Activated CD4-positive, alpha-beta T cell treated with anti-CD3 and anti-CD28 coated beads, Interleukin-2, Interleukin-4, amounts not matched to agents 100 ng/mL and 50 ng/mL, durations not matched to agents 16 hours and 8 hours (primary cell): ENCODE results near the gene GRID1.

Experiments used
- DNase-seq: peaks from one replicate; pipeline ENCODE4 v3.0.0-alpha.2; 2020; ENCODE audit warnings: low spot score

The GRID1 gene

DNA sequence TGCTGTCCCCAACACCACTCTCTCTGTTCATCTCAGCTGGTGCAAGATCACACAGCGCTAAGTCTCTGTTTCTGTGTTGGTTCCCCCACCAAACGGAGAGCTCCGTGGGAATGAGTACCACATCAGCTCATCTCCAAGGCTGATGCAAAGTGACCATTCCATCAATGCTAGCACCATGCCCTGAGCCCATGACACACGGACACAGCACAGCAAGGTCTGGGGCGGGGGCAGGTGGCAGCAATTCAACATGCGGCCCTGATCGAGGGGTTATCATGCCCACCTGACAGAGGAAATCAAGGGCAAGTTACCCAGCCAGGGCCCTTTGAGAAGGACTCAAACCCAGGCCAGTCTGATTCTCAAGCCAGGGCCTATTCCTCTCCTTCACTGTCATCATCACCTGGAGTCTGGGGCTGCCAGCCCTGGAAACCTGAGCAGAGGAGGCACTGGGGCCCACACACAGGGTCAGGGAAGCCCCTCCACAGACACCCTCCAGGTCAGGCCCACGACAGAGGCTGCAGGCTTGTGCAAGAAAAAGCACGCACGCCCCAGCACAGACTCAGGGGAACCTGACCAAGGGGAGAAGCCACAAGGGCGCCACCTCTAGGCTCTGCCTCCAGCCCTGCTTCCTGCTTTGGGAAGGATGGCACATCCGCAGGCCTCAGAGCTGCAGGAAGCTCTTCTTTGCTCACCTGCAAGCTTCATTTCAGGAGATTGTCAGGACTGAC, 74.8 kb downstream of the GRID1 start:
- DNase-seq: no peak

- DNase-seq: no peak
These were observed 75.5 kb downstream of the GRID1 start for GRCh38 chr10:86290933-86291615.

DNA sequence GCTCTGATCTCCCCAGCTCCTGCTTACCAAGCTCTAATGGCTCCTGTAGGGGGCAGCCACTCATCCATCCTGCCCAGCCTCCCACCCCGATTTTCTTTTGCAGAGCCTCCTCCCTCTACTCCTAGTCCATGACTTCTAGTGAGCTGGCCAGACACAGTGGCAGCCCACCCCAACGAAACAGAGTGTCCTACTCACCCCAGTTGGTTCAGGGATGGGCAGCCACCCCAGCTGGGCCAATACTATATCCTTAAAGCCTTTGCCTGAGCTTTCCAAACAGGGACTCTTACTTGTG, 77.1 kb downstream of the GRID1 start:
- DNase-seq: no peak

DNA sequence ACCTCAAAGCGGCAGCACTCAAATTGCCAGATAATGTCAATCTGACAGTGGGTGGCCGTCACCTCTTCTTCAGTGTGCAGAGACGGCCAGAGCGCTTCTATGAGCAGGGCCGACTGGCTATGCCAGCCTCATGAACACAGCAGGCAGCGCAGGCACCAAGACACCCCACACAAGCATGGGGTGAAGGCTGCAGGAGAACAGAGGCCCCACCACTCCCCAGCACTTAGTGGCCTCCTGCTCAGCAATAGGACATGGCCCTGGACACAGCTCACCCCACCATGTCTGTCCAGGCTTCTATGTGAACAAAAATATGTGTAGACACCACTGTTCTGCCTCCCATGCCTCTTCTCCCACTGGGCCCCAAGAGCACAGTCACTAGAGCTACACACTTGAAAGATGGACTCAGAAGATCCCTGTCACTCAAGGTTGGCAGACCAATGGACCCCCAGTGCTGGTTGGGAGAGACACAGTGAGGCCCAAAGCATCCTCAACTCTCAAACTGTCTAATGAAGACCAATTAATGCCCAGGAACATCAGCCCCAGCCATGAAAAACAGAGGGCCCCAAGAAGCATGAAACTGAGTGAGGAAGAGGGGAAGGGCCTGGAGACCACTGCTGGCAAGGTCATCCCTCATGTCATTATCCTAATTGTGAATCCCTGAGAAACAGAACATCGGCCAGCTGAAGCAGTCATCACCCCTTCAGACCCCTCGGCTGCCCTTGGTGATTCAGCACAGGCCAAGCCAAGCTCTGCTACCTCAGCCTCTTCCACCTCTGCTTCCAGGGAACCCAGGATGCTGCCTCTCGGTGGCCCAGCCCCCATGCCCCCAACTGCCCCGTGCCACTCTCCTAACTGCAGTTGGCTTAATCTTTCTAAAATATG, 77.7 kb downstream of the GRID1 start:
- no peak for DNase-seq

DNA sequence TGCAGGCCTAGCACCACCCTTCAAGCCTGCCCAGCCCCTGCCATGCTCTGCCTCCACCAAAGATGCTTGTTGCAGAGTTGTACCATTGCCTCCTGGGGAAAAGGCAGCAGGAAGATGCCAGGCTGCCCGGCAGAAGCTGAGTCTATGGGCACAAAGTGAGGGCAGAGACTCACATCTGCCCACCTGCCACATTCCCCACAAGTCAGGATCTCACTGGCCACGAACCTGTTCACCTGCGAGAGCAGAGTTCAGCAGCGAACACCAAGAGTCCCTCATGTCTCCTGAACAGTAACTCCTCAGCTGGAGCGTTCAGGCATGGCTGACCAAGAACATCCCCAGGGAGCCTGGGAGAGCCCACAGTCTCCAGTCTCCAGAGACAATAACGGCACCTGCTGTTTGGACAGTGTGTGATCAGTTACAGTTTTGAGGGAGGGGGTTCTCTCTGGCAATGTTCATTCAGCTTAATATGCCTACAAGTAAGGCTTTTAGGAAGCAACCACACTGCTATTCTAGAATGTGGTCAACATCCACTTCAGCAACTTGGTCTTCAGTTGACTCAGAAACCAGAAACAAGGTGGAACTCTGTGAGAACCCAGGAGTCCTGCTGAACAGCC, 78.5 kb downstream of the GRID1 start:
- DNase-seq: no peak

DNA sequence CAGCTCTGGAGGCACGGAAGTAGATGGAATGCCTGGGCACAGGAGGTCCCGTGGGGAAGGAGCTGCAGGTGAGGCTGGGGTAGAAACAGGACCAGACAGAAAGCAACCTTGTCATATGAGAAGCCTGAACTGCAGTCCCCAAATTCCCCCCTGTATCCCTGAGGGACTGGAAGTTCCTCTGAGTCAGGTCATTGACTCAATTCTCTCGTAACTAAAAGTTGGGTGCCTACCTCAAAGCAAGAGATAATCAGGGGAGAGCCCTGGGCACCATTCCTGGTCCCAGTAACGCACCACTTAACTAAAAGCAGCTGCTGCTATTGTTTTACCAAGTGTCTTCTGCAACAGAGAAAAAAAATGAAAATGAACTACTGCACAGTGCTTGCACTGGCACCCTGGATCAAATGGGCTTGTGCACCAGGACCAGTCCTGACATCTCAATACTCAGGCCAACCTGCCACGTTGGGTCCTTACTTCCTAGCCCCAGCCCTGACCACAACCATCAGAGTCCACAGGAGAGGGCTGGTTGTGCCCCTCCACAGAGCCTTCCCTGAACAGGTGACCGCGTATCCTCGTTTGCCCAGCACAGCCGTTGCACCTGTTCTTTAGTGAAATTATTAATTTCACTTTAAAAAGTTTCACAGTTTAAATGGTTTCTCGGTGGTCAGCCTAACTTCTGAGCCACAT, 79.3 kb downstream of the GRID1 start:
- no peak for DNase-seq

- DNase-seq: no peak
These were observed 80.1 kb downstream of the GRID1 start for GRCh38 chr10:86286236-86287109.

GRCh38 chr10:86285136-86285790, 81.3 kb downstream of the GRID1 start:
- DNase-seq: no peak

DNA sequence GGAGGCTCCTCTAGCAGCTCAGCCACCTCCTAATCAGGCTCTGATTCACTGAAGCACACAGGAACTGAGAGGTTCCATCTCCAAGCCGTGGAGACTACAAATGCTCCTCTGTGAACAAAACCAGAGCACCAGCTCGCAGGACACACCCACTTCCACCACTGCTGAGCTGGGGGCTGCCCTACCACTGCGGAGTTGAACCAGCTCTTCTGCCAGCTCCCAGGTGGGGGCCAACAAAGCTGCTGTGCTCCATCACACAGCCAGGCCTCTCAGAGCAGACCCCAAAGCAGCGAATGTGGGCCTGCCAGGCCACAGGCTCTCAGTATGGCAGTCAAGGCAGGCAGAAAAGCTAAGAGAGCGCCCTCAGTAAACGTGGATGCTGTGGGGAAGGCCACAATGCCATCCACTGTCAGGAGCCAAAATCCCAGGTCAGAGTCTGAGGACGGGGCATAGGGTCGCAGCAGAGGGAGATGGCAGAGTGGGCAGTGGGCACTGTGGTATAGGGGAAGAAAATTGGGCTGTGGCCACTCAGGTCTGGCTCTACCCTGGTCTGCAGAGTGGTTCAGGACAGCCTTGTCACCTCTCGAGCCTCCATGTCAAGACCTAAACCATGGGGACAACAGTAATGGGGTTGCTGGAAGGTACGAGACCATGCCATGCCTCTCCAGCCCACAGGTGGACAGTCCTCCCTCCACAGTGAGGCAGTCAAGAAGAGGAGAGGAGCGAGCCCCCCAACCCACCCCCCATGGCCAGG, 82.1 kb downstream of the GRID1 start:
- no peak for DNase-seq

DNA sequence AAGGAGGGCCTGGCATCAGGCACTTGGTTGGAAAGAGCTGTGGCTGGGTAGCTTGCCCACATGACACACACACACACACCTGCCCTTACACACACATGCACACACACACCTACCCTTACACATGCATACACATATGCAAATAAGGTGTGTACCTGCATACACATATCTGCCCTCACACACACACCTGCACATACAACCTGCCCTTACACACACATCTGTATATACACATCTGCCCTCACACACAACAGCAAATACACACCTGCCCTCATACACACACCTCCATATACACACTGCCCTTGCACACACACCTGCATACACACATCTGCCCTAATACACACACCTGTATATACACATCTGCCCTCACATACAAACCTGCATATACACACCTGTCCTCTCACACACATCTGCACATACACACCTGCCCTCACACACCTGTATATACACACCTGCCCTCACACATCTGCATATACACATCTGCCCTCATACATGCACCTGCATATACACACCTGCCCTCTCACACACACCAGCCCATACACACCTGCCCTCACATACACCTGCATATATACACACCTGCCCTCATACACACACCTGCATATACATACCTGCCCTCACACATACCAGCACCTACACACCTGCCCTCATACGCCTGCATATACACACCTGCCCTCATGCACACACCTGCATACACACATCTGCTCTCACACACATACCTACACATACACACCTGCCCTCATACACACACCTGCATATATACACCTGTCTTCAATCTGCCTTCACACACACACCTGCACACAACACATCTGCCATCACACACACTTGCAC, 82.9 kb downstream of the GRID1 start:
- no peak for DNase-seq

GRCh38 chr10:86282664-86283465, 83.7 kb downstream of the GRID1 start:
- no peak for DNase-seq

DNA sequence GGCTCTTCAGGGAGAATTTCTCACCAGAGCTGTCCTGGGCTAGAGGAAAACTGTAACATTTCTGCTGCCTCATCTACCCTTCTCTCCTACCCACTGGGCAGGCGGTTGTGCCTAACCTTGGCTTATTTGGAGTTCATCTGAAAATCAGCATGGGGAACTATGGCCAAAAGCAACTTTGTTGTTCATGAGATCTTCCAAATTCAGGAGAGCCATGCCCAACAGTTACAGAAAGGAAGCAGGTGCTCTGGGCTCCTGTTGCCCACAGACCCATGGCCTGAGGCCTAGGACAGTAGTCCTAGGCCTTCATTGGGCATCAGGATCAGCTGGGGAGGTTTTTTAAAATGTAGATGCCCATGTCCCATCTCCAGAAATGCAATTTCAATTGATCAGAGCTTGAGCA, 85.2 kb downstream of the GRID1 start:
- DNase-seq: no peak

- DNase-seq: no peak
These were observed 97.3 kb downstream of the GRID1 start for GRCh38 chr10:86269332-86269731.

DNA sequence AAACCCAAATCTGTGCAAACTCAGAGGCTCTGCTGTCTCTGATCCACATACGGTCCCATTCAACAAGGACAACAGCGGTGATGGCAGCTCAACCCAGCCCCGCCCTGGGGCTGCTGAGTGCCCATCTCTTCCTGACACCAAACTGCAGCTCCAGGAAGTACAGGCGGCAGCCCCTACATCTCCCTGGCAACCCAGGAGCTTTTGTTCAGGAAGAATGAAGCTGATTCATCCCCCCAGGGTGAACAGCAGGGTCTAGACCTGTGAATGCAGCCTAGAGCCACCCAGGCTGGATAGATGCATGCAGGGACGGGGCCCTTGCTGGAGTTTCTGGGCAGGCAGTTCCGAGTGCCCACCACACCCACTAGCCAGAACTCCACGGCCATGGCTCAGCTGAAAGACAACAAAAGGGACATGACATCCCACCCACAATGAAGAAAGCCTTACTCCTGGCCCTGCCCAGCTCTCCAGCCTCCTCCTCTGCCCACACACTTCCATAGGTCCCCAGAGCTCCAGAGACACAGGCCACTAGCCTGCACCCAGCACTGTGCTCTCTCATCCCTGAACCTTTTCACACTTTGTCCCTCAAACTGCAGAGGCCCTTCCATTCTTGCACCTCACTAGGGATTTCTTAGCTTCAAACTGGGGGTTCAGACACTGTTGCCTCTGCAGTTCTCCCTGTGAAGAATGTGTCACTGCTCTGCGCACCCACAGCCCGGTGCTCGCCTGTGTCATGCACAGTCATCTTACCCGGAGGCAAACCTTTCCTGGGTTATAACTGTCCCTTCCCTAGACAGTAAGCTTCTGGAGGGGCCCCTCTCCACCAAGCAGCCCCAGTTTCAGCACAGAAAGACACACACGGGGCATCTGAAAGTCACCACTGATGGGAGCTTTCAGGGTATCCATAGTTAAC, 99.1 kb downstream of the GRID1 start:
- DNase-seq: no peak

DNA sequence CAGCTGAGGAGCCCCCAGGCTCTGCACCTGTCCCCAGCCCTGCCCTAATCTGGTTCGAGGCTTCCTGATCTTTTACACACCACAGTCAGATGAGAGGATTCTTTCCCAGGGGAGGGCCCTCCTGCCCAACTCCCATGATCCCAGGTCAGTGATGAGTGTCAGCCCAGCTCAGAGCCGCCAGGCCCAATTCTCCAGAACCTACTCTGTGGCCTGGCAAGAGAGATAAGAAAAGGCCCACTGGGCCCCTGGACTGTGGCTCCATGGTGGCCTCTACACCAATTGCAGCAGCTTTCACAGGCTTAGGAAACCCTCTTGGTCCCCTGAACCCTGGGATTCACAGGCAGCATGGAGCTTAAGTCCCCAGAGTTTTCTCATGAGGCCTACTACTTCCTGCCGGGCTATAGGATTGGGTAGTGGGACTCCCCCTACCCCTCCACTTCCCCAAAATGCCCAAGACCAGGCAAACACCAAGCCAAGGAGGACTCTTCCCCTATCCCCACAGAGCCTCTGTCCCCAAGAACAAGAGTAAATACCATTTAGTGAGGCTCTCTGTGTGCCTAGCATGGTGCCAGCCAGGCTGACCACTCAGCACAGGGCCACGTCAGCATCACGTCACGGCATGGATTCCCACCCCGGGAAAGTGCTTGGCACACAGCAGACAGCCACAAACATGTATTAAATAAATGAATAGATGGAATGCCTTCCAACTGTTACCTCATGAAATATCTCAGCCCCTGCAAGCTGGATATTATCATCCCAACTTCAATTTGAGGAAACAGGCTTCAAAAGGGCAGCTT, 100.0 kb downstream of the GRID1 start:
- DNase-seq: no peak

DNA sequence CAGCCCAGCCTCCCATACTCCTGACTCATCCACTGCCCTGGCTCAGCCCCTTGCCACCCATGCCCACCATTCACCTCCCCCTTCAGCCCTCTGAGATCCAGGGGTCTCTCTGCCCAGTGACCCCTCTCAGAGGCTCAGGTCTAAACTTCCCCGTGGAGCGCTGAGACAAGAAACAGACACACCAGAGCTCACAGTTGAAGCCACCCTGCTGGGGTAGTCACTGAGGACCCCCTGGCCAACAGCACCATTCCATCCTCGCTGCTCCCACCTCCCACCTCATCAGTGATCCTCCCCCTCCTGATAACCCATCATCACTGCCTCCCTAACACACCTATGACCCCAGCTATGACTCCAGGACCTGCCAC, 100.7 kb downstream of the GRID1 start:
- DNase-seq: no peak
